Measurements from ENCODE around the gene AP5Z1.

The AP5Z1 gene

DNA sequence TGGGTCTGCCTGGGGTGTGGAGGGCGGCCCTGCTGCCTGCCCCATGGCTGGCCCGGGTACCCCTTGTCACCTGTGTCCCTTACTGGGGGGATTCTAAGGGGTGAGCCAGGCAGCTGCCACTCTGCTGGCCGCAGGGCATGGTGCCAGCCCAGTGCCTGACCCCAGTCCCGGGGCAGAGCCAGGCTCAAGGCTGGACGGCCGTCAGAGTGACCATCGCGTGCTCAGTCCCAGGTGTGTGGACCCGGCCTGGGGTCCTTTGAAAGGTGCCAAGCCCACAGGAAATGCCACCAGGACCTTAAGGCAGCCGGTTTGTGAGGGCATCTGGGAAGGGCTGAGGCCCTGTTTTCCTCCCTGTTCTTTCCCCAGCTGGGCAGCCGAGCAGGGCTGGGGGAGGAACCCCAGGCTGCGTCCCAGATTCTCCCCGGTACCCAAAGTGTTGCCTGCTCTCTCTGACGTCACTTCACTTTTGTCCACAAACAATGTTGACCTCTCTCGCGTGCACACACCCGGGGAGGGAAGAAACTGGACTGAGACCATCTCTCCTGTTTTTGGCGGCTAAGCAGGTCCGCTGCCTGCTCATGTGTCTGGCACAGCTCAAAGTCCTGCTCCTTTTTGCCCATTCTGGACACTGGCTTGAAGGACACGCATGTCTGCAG, 48.8 kb downstream of the AP5Z1 start:
- DNase-seq = no peak

DNA sequence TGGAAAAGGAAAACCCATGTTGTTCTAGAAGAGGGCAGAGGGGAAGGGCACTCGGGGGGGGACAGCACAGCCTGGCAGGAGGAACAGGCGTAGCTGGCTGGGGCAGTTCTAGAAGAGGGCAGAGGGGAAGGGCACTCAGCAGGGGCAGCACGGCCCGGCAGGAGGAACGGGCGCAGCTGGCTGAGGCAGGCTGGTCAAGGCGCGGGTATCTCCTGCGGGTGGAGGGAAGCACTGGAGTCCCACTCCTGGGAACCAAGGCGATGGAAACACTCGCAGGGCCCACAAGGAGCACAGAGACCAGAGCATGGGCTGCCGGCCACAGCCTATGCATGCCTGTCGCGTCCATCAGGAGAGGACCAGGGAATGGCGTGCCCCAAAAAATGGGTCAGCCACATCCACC, 49.7 kb downstream of the AP5Z1 start:
- DNase-seq = no peak

DNA sequence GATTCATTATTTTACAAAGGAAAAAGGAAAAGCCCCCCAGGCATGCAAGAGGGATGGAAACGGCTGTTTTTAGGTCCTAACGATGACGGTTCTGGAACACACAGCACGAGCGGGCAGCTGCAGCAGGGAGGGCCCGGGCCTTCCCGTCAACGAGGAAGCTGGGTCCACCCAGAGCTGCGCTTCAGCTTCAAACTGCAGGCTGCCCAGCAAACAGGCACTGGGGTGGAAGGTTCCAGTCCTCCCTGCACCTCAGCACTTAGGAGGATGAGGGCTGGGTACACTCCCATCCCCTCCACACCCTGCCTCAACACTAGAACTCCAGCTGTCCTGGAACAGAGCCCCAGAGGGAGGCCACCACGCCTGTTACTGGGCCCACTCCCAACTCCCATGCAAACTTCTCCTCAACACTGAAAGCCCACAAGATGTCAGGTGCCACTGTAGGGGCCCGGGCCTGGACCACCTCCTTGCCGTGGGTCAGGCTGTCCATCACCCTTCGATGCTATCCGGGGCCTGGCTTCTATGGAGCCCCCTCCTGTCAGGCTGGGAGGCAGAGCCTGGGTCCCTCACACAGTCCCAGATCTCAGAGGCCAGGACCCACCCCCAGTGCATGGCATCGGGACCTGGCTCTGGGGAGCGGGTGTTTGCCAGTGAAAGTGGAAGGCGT, 53.4 kb downstream of the AP5Z1 start:
- no peak for DNase-seq

DNA sequence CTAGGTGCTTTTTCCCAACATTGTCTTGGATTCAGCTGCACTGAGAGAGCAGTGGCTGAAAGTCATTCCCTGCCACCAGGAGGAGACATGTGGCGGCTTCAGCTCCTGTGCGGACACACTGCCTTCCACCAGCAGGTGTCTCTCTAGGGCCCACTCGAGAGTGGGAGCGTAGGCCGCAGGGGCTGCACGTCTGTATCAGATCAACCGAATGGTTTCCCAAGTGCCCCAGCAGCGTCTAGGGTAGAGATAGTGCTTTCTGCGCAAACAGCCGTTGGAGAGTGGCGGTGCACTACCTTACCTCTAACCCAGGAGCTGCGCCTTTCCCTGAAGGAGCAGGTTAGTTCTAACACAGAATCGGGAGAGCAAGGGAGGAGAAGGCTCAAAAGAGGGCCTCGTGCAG, 54.8 kb downstream of the AP5Z1 start:
- peak; percentile 86 for DNase-seq

DNA sequence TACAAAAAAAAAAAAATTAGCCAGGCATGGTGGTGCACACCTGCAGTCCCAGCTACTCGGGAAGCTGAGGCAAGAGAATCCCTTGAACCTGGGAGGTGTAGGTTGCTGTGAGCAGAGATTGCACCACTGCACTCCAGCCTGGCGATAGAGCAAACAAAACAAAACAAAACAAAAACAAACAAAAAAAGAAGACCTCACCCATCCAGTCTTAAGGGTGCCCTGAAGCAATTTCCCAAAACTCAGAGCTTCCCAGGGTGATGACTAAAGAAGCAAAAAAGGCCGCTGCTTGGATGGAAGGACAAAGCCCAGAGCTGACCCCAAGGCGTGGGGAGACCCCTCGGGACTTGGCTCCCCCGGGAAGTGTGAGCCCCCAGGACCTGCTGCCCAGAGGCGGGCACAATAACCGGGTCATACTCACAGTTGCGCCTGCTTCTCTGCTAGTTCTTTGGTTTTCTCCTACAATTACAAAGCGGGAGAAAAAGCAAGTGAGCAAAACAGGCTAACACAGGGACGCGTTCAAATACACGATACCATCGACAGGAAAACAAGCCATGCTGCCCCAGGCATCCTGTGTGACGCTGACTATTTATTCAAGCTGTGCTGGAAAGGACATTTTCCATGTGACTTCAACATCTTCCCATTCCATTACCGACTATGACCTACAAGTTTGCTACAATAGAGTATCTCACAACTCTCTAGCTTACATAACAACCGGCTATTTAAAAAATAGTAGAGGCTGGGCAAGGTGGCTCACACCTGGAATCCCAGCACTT, 56.5 kb downstream of the AP5Z1 start:
- DNase-seq = no peak

DNA sequence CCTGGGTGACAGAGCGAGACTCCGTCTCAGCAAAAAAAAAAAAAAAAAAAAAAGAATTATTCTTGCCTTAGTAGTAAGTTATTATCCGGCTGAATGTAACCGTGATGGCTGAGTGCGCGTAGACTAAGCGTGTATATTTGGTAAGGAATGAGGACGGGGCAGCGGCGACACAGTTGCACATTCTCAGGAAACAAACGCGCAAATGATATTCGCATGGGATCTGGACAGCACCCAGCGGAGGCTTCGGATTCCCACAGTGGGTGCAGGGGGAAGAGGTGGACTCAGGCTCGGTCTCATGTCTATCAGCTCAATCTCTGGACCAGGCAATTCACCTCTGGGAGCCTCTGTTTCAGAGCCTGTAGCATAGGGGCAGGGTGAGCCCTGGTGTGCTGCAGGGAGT, 57.3 kb downstream of the AP5Z1 start:
- no peak for DNase-seq

DNA sequence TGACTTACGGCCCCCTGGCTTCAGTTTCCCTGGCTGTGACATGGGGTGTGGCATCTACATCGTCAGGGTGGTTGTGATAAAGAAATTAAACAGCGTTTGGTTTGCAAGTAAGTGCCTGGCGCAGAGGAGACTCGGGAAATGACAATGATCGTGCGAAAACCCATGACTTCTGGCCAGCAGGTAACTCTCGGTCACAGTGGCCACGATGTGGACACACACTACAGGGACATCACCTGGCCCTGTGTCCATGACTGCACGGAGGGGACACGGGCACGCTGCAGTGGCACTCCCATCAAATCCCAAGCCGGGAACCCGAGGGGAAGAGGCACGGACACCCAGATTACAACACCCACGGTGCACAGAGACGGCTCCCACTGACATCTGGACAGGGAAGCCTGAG, 57.8 kb downstream of the AP5Z1 start:
- no peak for DNase-seq

DNA sequence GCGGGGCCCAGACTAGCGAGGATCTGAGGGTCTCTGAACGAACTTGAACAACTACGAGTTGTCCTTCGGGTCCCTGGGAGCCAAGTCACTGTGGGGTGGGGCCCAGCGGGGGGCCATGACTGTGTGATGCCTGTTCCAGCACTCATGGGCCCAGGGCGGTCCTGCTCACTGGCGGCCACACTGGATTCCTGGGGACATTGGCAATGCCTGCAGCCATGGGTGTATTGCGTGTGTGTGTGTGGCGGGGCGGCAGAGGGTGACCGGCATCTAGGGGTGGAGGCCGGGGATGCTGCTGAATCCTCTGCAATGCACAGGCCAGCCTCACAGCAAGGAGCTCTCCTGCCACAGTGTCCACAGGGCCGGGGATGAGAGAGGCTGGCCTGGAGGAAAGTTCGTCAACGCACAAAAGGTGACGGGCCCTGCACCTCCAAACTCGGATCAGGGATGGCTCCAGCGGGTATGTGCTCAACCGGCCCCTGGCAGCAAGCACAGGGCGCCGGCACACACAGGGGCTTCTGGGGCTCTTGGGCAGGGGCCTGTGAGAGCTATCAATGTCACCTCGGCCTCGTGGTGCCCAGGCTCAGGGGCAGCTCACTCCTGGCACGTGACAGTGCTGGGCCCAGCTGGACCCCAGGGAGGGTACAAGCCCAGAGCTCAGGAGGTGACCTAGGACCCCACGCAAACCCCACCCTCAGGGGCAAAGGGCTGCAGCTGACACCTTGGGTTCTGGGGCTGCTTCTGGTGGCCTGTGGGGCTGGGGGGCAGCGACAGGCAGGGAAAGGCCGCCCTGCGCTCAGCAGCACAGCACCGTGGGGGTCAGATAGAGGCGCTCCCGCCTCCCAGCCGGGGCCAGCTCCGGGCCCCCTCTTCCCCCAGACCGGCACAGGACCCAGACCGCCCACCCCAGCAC, 58.5 kb downstream of the AP5Z1 start:
- DNase-seq = no peak

DNA sequence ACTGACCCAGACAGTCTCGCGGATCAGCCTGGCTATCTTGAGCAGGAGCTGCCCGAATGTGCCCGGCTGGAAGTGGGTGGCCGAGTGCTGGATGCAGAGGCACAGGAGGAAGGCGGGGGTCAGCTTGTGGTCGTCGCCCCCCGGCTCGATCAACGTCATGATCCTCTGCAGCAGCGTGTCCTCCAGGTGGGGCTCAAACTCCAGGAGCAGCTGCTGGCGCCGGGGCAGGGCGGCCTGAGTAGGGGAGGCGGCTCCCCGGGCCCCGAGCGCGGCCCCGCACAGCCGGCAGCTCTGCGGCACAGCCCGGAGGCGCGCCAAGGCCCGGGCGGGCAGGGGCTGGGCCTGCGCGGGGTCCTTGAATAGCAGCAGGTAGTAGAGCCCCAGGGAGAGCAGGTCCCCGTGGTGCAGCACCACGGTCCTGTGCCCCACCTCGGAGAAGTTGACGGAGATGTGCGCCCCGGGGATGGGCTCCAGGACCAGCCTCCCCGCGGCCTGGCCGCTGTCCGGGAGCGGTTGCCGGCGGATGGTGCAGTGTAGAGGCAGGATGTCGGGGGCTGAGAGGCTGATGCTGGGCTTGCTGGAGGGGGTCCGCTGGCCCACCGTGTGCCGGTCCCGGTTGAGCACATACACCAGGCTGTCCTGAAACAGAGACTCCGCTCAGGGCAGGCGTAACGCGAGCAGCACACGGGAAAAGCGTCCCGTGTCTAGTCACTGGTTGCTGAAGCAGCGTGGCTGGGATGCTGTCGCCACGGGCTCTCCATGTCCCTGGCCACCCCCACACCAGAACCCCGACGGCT, 59.4 kb downstream of the AP5Z1 start:
- no peak for DNase-seq

DNA sequence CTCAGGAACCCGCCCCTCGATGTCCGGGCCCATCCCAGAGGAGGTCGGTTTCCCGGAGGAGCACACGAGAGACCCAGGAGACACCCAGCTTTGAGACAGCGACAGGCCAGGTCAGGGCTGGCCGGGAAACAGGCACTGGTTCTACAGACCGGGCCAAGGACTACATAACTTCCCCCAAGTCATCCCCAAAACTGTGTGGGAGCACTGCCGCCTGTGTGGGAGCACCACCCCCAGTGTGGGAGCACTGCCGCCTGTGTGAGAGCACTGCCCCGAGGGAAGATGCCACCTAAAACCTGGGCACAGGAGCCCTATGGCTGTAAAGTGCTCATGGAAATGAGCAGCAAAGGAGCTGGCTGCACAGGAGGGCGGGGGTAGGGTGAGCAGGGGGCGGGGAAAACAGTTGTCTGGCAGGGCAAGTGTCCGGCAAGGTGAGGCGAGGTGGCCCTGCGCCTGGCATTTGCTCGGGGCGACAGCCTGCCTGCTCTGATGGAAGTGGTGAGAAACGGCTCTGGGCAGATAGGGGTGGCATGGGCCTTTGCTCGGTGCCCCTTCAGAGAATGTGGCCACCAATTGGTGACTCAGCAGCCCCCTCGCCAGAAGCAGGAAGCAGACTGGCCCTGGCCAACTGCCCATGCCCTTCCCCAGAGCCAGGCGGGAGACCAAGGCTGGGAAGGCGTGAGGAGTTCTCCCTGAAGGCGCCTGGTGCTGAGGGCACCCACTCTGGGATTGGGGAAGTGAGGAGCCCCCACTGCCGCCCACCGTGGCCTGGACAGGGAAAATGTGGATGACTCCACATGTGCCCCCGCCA, 60.2 kb downstream of the AP5Z1 start:
- DNase-seq = no peak

DNA sequence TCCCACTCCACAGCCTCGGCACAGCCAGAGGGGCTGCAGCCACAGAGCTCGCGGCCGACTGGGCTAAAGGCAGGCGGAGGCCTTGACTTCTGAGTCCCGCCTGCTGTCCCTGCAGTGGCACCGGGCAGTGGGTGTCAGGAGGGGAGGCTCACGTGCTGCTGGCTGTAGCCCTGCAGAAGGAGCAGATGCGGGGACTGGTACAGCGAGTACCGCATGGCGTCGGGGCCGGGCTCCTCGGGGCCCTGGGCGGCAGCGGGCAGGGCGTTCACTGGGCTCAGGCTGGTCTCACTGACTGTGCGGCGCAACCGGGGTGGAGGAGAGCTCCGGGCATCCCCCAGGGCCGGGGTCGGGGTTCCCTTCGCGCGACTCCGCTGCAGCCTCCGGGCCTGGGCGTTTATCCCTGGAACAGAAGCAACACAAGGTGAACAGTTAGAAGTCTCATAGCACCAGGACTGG, 60.8 kb downstream of the AP5Z1 start:
- DNase-seq = no peak

DNA sequence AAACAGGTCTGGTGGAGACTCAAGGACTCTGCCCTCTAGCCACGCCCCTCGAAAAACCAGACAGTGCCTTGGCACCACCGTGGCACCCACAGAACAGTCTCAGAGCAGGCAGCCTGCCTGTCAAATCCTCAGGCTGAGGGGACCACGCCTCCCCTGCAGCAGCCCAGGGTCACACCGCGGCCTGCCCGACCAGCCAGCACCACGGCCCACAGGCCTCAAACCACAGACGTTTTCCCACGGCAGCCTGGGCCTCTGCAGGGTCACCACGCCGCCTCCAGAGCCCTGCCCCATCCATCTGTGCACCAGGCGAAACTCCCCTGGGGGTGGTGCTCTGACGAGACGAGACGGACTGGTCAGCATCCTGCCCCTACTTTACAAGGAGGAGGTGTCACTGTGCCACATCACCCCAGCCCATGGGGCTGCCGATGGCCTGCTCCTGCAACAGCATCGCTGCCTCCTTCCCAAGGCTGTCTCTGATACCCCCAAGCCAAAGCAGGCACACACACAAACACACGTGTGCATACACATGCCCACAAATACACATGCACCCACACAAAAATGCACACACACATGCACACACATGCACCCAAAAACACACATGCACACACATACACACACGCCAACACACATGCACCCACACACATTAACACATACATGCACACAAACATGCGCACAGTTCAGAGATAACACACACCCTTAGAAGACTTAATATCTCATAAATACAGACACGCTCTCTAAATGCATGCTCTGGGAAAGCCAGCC, 61.8 kb downstream of the AP5Z1 start:
- no peak for DNase-seq

DNA sequence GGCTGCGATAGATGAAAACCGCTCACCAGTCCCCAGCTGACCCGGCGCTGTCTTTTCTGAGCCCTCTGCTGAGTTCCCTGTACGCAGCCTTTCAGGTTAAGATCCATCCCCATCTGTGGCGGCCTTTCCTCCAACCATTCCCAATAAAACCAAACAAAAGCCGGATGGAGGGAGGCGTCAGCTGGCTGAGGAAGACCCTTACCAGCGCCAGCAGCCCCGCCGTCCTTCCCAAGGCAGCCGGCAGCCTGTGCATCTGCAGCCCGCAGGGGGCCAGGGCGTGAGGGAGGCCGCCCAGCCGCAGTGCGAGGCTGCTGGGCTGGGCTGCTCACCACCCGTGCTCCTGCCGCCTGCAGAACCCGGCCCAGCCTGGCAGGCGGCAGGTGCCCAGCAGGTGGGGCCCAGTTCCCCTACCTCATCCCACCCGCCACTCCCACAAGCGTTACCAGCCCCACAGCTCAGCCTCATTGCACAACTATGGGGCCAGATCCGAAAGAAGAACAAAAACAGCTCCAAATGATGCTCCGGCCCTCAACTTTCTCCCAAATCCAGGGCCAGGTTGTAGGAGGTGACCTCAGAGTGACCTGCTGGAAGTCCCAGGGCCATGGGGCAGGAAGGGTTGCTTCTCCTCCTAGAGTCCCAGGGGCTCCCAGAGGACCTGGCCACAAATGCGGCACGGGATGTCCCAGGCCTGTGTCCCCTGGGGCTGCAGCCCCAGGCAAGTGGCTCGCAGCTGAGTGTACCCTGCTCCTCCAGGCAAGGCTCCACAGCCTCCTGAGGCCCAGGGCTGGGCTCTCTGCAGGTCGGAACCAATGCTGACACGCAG, 62.6 kb downstream of the AP5Z1 start:
- no peak for DNase-seq

DNA sequence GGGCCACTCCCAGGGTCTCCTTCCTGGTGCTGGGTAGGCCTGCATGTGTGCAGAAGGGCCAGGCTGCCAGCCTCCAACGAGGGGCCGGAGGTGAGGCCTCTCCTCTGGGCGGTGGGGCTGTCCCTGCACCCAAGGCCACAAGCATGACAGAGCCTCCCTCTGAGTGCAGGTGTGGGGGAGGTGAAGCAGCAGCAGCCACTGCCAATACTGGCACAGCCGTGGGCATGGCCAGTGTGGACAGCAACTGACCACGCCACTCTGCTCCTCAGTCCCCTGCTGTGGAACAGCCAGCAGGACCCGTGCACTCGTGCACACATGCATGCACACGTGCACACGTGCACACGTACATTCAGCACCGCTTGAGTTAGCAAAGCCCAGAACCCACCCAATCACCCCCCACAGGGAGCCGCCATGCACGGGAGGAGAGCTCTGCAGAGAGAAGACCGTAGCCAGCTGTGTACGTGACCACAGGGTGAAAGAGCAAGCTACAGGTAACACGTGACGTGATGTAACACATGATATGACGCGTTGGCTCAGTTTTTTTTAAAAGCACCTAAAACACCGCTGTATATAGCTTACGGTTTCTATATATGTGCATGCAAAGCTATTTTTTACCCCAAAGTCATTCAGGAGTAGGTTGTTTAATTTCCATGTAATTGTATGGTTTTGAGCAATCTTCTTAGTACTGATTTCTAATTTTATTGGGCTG, 63.4 kb downstream of the AP5Z1 start:
- no peak for DNase-seq

DNA sequence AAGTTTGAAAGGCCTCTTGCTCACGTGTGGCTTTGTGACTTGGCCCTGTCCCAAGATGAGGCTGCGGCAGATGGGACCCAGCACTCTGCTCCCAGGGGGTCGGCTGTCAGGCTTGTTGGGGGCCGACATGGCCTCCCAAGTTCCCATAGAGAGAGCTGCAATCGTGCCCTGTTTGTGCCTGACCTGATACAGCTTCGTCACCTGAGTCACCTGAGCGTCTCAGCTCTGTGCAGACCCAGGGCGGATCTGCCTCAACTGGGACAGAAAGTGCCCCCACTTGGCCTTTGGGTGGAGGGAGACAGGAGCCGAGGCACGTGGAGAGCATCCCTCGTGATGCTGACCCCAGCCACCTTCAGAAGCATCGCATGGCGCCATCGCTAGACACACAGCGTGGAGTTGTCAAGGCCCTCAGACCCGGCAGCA, 64.7 kb downstream of the AP5Z1 start:
- no peak for DNase-seq
